NCI-H345 treated with DMSO at 0.1 percent for 48 hours (cell line): ENCODE results near the gene EVA1C.
"Not testable (repeated sequence)": the region's sequence is repeated elsewhere in the genome, so short reads cannot be mapped to it uniquely, and the experiment has no call there.

Source experiments
- DNase-seq: peaks from one replicate; lab custom pipeline; 2025; ENCODE audit not compliant: unreplicated experiment; lab: John Stamatoyannopoulos, UW

Gene EVA1C, protein sequence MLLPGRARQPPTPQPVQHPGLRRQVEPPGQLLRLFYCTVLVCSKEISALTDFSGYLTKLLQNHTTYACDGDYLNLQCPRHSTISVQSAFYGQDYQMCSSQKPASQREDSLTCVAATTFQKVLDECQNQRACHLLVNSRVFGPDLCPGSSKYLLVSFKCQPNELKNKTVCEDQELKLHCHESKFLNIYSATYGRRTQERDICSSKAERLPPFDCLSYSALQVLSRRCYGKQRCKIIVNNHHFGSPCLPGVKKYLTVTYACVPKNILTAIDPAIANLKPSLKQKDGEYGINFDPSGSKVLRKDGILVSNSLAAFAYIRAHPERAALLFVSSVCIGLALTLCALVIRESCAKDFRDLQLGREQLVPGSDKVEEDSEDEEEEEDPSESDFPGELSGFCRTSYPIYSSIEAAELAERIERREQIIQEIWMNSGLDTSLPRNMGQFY

DNA sequence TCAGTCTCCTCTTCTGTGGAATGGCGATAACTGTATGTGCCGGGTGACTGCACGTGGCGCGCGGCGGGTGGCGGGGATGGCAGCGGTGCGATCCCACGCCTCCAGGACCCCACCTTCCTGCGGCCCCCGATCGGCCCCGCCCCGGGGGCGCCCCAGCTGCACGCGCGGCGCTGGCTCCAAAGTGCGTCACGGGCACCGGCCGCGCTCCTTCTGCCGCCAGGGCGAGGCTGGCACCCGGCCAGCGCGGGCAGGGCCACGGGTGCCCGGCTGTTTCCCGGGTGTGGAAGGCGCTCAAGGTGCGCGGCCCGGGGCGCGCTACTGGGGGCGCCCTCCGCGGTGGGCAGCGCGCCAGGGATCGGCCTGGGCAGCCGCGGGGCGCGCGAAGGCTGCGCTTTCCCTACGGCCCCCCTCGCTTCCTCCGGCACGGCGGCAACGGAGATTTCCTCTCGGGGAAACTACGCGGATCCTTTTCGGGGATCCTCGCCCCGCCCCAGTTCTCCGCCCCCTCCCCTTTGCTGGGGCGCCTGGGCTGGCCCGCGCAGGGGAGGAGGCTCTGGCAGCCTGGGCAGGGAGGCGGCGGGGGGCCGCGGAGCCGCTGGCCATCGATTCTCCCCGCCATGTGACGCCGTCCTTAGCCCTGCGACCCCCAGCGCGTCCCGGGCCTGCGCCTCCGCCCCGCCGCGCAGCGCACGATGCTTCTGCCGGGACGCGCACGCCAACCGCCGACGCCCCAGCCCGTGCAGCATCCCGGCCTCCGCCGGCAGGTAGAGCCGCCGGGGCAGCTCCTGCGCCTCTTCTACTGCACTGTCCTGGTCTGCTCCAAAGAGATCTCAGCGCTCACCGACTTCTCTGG lies at the start of gene EVA1C:
Gene EVA1C, plus strand, starts transcription at position 545 of the 853 bp plus-strand sequence. Its CDS starts 148 bp downstream, at position 693.
- DNase-seq, result peak; percentile 49

DNA sequence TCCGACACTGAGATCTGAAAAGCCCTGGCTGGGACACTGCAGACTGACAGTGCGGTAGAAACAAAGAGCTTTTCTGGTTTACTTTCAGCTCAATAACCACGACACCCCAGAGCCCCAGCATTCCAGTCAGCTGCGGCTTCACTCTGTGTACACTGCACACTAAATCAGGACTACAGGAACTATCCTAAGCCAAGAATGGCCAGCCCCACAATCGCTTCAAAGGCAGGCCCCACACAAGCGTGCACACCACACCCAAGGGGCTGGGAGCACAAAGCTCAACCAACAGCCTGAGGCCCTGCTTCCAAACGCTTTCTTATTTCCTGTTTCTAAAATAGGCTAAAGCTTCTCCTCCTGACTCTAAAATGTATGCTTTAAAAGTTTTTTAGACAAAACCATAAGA lies 48.1 kb upstream of the EVA1C start:
- no peak for DNase-seq

DNA sequence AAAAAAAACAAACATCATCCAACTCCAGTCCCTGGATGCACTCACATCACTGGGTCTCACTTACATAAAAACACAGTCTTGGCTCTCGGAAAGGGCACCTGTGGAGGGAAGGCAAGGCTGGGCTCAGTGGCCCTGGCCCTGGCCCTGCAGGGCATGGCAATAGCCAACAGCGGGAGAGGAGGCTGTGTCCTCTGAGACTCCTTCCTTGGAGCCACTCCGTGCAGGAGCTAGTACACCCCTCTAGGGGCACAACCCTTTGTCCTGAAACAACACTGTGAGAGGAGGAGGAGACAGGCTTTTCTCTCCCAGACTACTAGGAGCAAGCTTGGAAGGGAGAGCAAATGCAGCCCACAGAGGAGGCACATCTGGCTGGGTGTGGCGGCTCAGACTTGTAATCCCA lies 47.7 kb upstream of the EVA1C start:
- DNase-seq, result no peak

DNA sequence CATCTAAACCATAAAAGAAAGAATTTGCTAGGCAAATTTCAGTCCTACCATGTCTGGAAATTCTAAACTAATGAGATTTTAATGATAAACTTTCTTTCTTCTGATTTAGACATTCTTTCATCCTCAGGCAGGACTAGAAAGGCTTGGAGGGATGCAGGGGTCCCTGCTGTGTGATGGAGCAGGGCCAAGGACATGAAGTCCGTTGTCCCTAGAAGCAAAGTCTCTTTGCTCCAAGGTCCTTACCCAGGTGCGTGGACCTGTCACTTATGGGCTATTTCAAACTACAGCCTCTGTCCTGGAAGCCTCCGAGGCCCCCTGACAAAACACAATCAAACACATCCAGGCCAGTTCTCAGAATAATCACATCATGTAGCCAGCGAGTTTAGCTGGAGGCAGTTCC lies 46.3 kb upstream of the EVA1C start:
- no peak for DNase-seq

DNA sequence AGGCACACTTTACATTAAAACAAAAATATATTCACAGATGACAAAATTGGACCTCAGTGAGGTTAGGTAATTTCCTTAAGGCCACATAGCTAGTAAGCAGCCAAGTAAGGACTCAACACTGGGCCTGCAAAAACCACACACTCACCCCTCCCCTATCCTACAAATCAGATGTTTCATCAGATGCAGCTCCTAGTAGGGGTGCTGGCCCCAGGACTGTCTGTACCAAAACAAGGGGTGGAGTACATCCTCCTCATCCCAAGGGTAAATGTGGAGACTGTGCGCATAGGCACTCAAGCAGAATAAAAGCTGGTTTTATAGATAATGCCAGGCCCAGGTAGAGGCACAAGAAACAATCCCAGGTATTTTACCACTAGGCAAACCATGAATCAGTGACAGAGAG lies 45.3 kb upstream of the EVA1C start:
- no peak for DNase-seq

DNA sequence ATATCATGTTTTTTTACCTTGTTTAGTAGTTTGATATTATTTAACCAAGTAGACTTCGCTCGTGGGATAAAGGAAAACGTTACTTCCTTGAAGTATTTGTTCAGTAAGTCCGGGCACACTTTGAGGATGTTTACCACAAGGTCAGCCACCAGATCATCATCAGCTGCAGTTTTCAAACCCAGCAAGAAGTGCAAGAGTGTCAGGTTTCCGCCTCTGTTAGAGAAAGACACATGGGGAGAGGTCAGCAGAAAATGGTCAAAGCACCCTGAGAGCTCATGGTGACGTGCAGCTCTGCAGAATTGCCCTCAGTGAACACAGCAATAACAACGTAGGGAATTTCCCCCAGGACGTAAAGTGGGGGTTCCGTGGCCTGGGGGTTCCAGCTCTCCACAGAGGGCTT lies 44.1 kb upstream of the EVA1C start:
- DNase-seq, result no peak

DNA sequence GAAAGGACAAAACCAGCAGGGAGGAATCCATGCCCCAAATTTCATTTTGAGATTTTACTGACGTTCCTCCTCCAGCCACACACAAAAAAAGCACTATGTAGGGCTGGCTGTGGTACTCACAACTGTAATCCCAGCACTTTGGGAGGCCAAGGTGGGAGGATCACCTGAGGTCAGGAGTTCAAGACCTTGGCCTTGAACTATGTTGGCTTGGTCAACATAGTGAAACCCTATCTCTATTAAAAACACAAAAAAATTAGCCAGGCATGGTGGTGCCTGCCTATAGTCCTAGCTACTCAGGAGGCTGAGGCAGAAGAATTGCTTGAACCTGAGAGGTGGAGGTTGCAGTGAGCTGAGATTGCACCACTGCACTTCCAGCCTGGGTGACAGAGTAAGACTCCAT lies 43.5 kb upstream of the EVA1C start:
- DNase-seq, result not testable (repeated sequence)

DNA sequence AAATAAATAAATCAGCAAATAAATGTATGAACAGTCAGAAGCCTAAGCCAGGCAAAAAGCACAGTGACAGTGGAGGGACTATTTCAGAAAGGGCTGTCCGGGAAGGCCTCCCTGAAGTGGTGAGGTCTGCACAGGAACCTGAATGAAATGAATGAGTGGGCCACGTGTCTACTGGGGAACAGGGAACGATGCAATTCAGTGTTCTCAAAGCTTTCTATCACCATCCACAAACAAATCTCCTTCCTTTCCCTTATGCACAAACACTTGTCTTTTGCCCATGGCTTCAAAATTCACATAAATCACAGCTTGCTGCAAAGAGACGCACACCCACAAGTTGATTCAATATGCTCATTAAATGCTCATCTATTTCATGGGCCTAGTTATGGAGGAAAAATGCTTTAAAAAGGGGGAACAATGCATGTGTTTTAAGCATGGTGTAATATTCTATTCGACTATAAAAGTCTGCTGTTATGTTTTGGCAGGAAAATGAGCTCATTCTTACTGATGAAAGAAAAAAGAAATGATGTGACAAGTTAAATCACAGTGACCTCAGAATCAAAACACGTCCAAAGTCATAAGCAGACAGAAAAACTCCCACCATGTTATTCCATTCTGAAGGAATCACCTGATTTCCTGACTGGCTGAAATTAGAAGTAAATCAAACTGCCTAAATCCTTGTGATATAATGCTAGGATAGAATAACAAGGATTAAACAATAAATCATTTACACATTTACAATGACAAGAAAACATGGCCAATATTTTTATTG lies 41.3 kb upstream of the EVA1C start:
- no peak for DNase-seq

DNA sequence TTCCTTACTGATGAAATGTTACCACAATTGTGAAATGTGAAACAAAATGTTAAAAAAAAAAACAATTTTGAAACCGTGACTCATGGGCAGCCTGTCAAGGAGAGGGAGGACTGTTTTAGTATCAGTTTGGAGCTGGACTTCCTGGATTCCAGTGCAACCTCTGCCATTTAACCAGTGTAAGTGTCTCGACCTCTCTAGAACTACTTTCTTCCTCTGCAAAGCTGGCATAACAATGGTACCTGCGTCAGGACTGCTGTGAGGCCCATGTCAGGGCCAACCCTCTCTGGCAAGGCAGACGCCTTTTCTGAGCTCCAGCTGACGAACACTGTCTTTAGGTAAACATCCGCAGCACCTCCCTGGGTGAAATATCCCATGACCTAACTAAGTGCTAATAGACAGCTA lies 40.6 kb upstream of the EVA1C start:
- no peak for DNase-seq

DNA sequence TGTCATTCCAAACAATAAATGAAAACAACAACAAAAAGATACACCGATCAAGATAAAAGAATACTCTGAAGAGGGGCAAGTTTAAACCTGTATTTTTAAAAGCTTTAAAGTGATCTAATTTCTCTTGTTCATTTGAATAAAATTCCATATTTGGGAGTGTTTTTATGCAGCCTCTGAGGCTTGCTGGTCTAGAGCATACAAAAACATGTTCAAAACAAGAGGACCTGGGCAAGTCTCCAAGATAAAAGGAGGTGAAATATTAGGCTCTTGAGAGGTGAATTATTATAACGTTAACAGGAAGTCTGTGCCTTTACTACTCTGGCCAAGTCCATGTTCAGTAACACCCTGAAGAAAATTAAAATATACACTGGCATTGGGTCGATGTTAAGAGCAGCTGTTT lies 39.8 kb upstream of the EVA1C start:
- DNase-seq, result no peak

DNA sequence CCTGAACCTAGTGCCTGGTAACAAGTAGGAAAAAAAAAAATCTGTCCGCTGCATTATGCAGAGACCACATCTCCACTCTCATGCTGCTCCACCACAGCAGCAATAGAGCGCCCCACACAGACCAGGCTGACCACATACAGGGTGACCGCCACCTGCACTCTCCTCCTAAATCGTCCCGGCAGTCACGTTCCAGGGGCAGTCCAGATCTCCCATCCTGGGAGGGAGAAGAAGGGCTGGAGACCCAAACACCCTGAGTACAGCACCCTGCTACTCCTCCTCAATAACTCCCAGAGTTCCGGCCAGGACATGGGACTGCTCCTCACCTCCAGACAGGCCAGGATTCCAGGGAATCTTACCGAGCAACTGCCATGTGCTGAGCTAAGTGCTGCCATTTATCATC lies 35.0 kb upstream of the EVA1C start:
- DNase-seq, result no peak

DNA sequence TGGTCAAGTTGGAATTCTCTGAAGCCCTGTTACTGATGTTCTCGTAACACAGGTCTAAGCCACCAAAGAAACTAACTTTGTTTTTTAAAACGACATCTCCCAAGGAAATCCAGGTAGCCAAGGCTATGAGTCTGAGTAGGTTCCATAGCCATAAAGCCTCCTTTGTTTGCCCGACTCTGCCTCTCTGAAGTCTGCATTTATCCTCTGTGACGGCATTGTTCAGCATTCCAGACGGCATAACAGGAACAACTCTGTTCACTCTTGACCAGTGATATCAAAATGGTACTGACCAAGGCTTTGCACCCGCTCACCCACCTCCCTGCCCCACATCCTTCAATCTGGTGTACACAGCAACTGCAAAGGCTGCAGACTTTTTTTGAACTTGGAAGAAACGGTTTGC lies 34.5 kb upstream of the EVA1C start:
- no peak for DNase-seq

DNA sequence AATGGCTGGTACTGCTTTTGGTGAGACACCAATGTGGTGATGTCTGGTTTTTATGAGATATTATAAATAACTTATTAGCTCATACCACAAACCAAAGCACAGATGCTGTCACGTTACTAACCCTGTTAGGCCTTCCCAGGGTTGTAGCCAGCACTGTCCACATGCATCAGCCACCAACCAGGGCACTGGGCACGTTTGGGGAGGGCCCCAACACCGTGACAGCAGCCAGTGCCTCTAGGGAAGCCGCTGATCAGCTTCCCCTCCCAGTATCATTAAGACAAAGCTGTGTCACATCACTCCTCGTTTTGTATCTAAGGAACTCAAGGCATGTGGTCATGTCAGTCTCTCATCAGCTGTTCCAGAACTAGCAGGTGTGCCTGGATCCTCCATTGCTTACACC lies 33.5 kb upstream of the EVA1C start:
- no peak for DNase-seq

DNA sequence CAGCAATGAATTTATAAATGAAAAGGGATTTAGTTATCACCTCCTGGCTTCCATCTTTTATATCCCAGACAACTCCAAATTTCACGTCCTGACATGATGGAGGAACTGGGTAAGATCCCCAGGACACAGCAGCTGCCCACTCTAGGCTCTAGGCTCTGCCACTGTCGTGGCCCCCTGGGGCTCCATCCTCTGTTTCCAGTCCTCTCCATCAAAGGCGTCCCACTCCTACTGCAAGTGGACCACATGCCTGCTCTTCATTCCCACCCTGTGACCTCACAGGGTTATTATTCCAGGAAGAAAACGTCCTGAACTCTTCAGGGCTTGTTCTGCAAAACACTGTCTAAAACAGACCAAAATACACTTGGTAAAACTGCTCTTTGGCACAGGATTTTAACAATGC lies 31.6 kb upstream of the EVA1C start:
- DNase-seq, result no peak

DNA sequence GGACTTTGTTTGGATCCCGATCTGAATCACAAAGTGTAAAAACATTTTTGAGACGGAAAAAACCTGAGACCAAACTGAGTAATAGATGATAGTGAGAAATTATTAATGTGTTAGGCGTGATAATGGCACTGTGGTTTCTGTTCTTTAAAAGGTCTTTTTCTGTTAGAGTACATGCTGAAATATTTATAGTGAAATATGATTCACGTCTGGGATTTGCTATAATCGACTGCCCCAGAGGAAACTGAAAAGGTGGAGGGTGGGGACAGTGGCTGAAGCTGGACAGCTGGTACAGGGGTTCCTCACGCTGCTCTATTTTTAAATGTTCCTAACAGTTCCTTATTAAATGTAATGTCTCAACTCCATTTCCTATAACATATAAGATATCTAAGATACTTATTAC lies 30.9 kb upstream of the EVA1C start:
- no peak for DNase-seq

DNA sequence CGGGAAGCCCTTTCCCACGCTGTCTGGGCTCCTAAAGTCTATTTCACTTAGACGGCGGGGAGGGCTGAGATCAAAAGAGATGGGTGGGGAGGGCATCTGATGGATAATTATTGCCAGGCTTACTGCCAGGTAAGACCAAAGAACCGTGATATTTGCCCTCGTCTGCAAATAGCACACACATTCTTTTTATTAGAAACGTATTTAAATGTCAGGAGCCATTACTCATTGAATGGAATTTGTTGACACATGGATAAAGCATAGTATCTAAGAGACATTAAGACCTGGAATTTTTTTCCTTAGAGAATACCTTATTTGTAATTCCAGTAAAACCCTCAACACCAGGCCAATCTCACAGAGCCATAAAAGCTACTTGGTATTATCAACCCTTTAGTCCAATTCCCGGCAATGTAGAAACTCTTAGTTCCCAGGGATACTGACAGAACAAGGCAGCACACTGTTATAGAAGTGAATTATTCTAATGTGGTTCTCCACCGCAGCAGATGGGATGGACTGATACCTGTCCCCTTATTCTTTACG lies 30.3 kb upstream of the EVA1C start:
- no peak for DNase-seq

DNA sequence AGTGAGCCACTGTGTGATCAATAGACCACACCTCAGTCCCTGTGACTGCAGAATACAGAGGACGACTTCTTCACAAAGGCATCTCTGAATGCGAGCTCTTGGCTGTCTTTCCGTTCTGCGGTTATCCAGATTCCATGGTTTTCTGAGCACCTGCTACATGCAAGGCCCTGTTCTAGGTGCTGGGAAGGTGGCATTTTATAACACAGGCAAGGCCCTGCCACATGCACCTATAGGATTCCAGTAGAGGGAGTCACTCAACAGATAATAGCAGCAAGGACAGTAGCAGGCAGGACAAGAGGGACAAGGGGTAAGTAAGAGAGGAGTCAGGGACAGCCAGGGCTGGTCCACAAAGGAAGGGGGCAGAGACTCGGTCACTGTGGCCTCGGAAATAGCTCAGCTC lies 28.7 kb upstream of the EVA1C start:
- no peak for DNase-seq

DNA sequence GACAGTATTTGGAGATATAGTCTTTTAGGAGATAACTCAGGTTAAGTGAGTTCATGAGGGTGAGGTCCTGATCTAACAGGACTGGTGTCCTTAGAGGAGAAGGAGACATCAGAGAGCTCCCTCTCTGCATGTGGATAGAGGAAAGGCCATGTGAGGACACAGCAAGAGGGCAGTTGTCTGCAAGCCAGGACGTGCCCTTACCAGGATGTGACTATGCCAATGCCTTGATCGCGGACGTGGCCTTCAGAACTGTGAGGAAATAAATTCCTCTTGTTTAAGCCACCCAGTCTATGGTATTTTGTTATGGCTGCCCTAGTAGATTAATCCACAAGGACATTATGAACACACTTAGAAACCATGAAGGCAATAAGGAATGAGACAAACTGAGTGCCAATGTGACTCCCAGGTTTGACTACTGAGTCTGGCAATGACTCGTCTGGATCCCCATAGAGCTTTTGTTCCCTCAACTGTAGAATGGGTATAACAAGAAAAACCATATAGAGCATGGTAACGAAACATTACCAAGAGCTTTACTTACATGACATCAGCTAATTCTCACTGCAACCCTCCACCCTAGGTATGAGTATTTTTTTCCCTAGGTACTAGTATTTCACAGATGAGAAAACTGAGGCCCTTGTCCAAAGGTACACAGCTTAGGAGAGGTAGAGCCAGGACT lies 26.2 kb upstream of the EVA1C start:
- no peak for DNase-seq

DNA sequence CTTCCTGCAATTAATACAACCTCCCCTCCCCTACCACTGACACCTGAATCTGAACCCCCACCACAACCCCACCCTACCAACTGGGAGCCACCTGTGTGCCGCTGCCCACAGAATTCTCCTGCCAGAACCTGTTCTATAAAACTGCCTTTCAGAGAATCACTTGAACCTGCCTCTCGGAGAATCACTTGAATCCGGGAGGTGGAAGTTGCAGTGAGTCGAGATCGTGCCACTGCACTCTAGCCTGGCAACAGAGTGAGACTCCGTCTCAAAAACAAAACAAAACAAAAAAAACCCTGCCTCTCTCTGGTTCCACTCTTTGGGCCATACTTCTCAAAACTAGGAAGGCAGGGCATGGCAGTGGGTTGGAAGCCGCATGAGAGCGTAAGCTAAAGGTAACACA lies 25.4 kb upstream of the EVA1C start:
- no peak for DNase-seq

DNA sequence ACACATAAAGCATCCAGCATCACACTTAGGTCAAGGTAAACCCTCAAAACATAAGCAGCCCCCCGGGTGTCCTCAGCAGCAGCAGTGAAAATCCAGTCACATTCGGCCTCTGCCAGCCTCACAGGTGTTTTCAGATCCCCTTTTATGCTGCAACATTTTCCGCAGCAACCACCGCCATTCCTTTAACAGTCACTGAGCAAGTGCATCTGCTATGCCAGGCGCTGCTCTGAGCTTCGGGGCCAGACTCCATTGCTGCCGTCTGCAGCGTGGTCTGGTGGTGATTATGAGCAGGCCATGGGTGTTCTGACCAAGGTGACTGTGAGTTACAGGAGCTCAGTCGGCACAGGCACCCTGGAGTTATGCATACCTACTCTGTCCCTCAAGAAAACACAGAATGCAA lies 24.2 kb upstream of the EVA1C start:
- no peak for DNase-seq
